HG03442 (cell line): ENCODE measurements around the gene BTBD16.

ENCODE experiments used
- ATAC-seq: cut with Tn5 transposase; IDR thresholded peaks from one replicate; pipeline ENCODE4 v1.9.1; 2021; ENCODE audit warnings: mild to moderate bottlenecking, moderate library complexity; ENCODE audit not compliant: unreplicated experiment

Gene BTBD16

GRCh38 chr10:122292376-122292775 is 21.3 kb downstream of the BTBD16 start:
- no peak for ATAC-seq

GRCh38 chr10:122293156-122293960 is 22.3 kb downstream of the BTBD16 start:
- peak; percentile 40 for ATAC-seq

GRCh38 chr10:122293961-122294380 is 22.9 kb downstream of the BTBD16 start:
- ATAC-seq, result no peak

GRCh38 chr10:122294511-122295450 is 23.7 kb downstream of the BTBD16 start:
- ATAC-seq, result no peak

- ATAC-seq, result no peak
Measured at GRCh38 chr10:122295451-122295809, 24.3 kb downstream of the BTBD16 start.

GRCh38 chr10:122296363-122297120 is 25.4 kb downstream of the BTBD16 start:
- ATAC-seq, result no peak

GRCh38 chr10:122297583-122297982 is 26.5 kb downstream of the BTBD16 start:
- no peak for ATAC-seq

GRCh38 chr10:122298206-122298597 is 27.1 kb downstream of the BTBD16 start:
- ATAC-seq, result no peak

GRCh38 chr10:122298598-122299301 is 27.7 kb downstream of the BTBD16 start:
- peak; percentile 64 for ATAC-seq

GRCh38 chr10:122299423-122300075 is 28.5 kb downstream of the BTBD16 start:
- ATAC-seq, result no peak

GRCh38 chr10:122301055-122301810 is 30.1 kb downstream of the BTBD16 start:
- no peak for ATAC-seq

GRCh38 chr10:122301811-122302115 is 30.7 kb downstream of the BTBD16 start:
- ATAC-seq, result no peak

GRCh38 chr10:122302315-122302714 is 31.2 kb downstream of the BTBD16 start:
- ATAC-seq, result no peak

- no peak for ATAC-seq
Measured at GRCh38 chr10:122303271-122304053, 32.4 kb downstream of the BTBD16 start.

- no peak for ATAC-seq
Measured at GRCh38 chr10:122304054-122304579, 33.0 kb downstream of the BTBD16 start.

- no peak for ATAC-seq
Measured at GRCh38 chr10:122306282-122306681, 35.2 kb downstream of the BTBD16 start.

- no peak for ATAC-seq
Measured at GRCh38 chr10:122306744-122307143, 35.6 kb downstream of the BTBD16 start.

GRCh38 chr10:122307669-122308416 is 36.7 kb downstream of the BTBD16 start:
- peak; percentile 78 for ATAC-seq
